CD4-positive, alpha-beta memory T cell (primary cell): ENCODE results near the gene RGMB. TPM values are rescaled to one million over a fixed set of nuclear protein-coding genes. Genes with fewer than 3 reads are reported as not detected.

Experiments
- CTCF ChIA-PET: fragments of 350-600 bp; sonication (Branson Sonifier 250); formaldehyde crosslinking; loops from one replicate; lab custom pipeline; 2021; ENCODE audit warnings: inconsistent platforms; ENCODE audit not compliant: partially characterized antibody; lab: Charles Lee
- POLR2A ChIA-PET: fragments of 350-600 bp; sonication (Branson Sonifier 250); formaldehyde crosslinking; loops from one replicate; lab custom pipeline; 2021; ENCODE audit not compliant: partially characterized antibody; lab: Charles Lee
- DNase-seq, 5 donors: peaks; one replicate each; pipeline versions ENCODE4 v3.0.0 to v3.0.0-alpha.2; 2020 to 2022; ENCODE audit warnings: mixed read lengths in 1 of 5
- H3K27ac ChIP-seq: one replicate; pipeline ENCODE4 v1.7.0; 2013; ENCODE audit warnings: low read depth, low read length
- H3K27me3 ChIP-seq: 2 replicates; pipeline ENCODE4 v1.7.0; 2013; ENCODE audit warnings: mild to moderate bottlenecking, low read length, moderate library complexity; ENCODE audit not compliant: insufficient read depth
- H3K36me3 ChIP-seq: 2 replicates; pipeline ENCODE4 v1.7.0; 2013; ENCODE audit warnings: mild to moderate bottlenecking, low read length, moderate library complexity; ENCODE audit not compliant: insufficient read depth
- H3K4me1 ChIP-seq: 2 replicates; pipeline ENCODE4 v1.7.0; 2013; ENCODE audit warnings: mild to moderate bottlenecking, low read length, moderate library complexity; ENCODE audit not compliant: insufficient read depth
- H3K4me3 ChIP-seq, 2 donors: one replicate each; pipeline ENCODE4 v1.7.0; 2013; ENCODE audit warnings: low read length in 2 of 2, mild to moderate bottlenecking in 1 of 2
- H3K9me3 ChIP-seq, 2 donors: one replicate each; pipeline ENCODE4 v1.7.0; 2013; ENCODE audit warnings: low read length in 2 of 2, control low read depth in 1 of 2; ENCODE audit not compliant: control insufficient read depth in 1 of 2
- H3K27ac Mint-ChIP-seq, 7 donors: one replicate each; pipeline ENCODE4 v1.8.0; 2020 to 2021; ENCODE audit warnings: mixed read lengths in 7 of 7, mild to moderate bottlenecking in 6 of 7, inconsistent platforms in 3 of 7, moderate library complexity in 3 of 7
- H3K27me3 Mint-ChIP-seq, 2 donors: one replicate each; pipeline ENCODE4 v1.8.0; 2020 to 2021; ENCODE audit warnings: mixed read lengths in 2 of 2
- H3K36me3 Mint-ChIP-seq, 2 donors: one replicate each; pipeline ENCODE4 v1.8.0; 2020 to 2021; ENCODE audit warnings: mixed read lengths in 2 of 2, inconsistent platforms in 1 of 2, mild to moderate bottlenecking in 1 of 2
- H3K4me1 Mint-ChIP-seq, 4 donors: one replicate each; pipeline ENCODE4 v1.8.0; 2020 to 2021; ENCODE audit warnings: mixed read lengths in 4 of 4, mild to moderate bottlenecking in 1 of 4
- H3K4me3 Mint-ChIP-seq, 8 donors: one replicate each; pipeline ENCODE4 v1.8.0; 2020 to 2021; ENCODE audit warnings: mixed read lengths in 8 of 8, mild to moderate bottlenecking in 7 of 8, moderate library complexity in 6 of 8, inconsistent platforms in 3 of 8
- H3K9me3 Mint-ChIP-seq, 8 donors: one replicate each; pipeline ENCODE4 v1.8.0; 2020 to 2021; ENCODE audit warnings: mixed read lengths in 8 of 8, mild to moderate bottlenecking in 5 of 8, inconsistent platforms in 3 of 8, moderate library complexity in 1 of 8
- intact Hi-C: fragments of 100-400 bp; cut with micrococcal nuclease; formaldehyde crosslinking; loops from one replicate; pipeline ENCODE4 v1.15.1; 2023
- polyA plus RNA-seq, 2 donors: library from polyadenylated mRNA; unstranded; fragments of 300-500 nt; fragmentation: Illumina TruSeq; gene quantifications; one replicate each; pipeline ENCODE4 v1.2.3, GENCODE V29; 2021
- total RNA-seq, 2 experiments: library from RNA; stranded (reverse); gene quantifications; one replicate each; pipeline ENCODE4 v1.2.3, GENCODE V29; 2021

The RGMB gene
- total and polyA plus RNA-seq, 4 experiments from 2014 or later = 5.4 to 17.0 (median 12.1) TPM

- H3K4me1 Mint-ChIP-seq = peaks cover 22 to 49% (median 26%) of the 10 kb centered on the region in 4 donors
- CTCF ChIA-PET = interaction anchor here (1.2 to 6.9 kb wide), 9 partner anchors 10 to 1587 kb away, joined by 3 to 97 read pairs (median 34); no protein-coding TSS in a partner anchor
- no peak overlapping the region for H3K27ac ChIP-seq
Measured at GRCh38 chr5:98767581-98767980, 5.9 kb upstream of the RGMB start.

GRCh38 chr5:98768160-98768959 lies 5.1 kb upstream of the RGMB start:
- Histone ChIP-seq H3K4me3 (peak overlapping the region; percentile 44 to 52), H3K36me3 (no peaks in the 10 kb centered on the region), H3K9me3 (no peaks in the 10 kb centered on the region), H3K27ac (no peak overlapping the region), H3K4me1 (peaks cover 37% of the 10 kb centered on the region), H3K27me3 (peaks cover 21% of the 10 kb centered on the region)
- POLR2A ChIA-PET = interaction anchor here (0.6 to 1.2 kb wide), 4 partner anchors 9 to 1585 kb away, joined by 3 to 6 read pairs (median 3); partner anchors contain the start of gene RIOK2
- Mint-ChIP-seq H3K4me1 (peaks cover 25 to 57% (median 30%) of the 10 kb centered on the region in 4 donors), H3K36me3 (peaks cover 0 to 11% of the 10 kb centered on the region in 2 donors), H3K27me3 (peaks cover 24 to 26% of the 10 kb centered on the region in 2 donors), H3K4me3 (peak overlapping the region; percentile 87 to 98 (median 92)), H3K9me3 (peaks cover 0 to 6% (median 0%) of the 10 kb centered on the region in 8 donors), H3K27ac (peak overlapping the region in 6 of 7 donors; percentile 5 to 85 (median 52))
- CTCF ChIA-PET = interaction anchor here (0.9 to 6.9 kb wide), 23 partner anchors 8 to 1899 kb away, joined by 3 to 97 read pairs (median 7); partner anchors contain the start of gene RIOK2
- DNase-seq = peak; percentile 29 to 43 (median 37)
- intact Hi-C loops = no loop called here

More at GRCh38 chr5:98767581-98767980, 5.9 kb upstream of the RGMB start:
- DNase-seq = no peak
- peaks cover 0 to 7% of the 10 kb centered on the region in 2 donors for H3K36me3 Mint-ChIP-seq
- H3K4me1 ChIP-seq = peaks cover 30% of the 10 kb centered on the region
- H3K36me3 ChIP-seq = no peaks in the 10 kb centered on the region
- peaks cover 24 to 29% of the 10 kb centered on the region in 2 donors for H3K27me3 Mint-ChIP-seq
- H3K4me3 Mint-ChIP-seq = peak overlapping the region in 2 of 8 donors; percentile 8 to 30
- intact Hi-C loops = no loop called here
- H3K27me3 ChIP-seq = peaks cover 21% of the 10 kb centered on the region
- peaks cover 0 to 6% (median 0%) of the 10 kb centered on the region in 8 donors for H3K9me3 Mint-ChIP-seq
- H3K27ac Mint-ChIP-seq = peak overlapping the region in 1 of 7 donors; percentile 31
- POLR2A ChIA-PET = interaction anchor here (0.5 to 1.2 kb wide), 3 partner anchors 10 to 1838 kb away, joined by 3 to 6 read pairs (median 3); no protein-coding TSS in a partner anchor
- no peak overlapping the region for H3K4me3 ChIP-seq
- no peaks in the 10 kb centered on the region for H3K9me3 ChIP-seq

GRCh38 chr5:98768960-98769209 lies 4.6 kb upstream of the RGMB start:
- intact Hi-C loops = no loop called here
- peaks cover 0 to 6% (median 0%) of the 10 kb centered on the region in 8 donors for H3K9me3 Mint-ChIP-seq
- peaks cover 25 to 59% (median 30%) of the 10 kb centered on the region in 4 donors for H3K4me1 Mint-ChIP-seq
- H3K27me3 Mint-ChIP-seq = peaks cover 23 to 24% of the 10 kb centered on the region in 2 donors
- peaks cover 37% of the 10 kb centered on the region for H3K4me1 ChIP-seq
- ChIA-PET POLR2A (interaction anchor here (0.8 to 1.2 kb wide), 3 partner anchors 9 to 1585 kb away, joined by 3 to 6 read pairs (median 3); partner anchors contain the start of gene RIOK2), CTCF (interaction anchor here (0.9 to 6.9 kb wide), 21 partner anchors 9 to 1900 kb away, joined by 3 to 97 read pairs (median 7); partner anchors contain the start of gene RIOK2)
- peaks cover 0 to 11% of the 10 kb centered on the region in 2 donors for H3K36me3 Mint-ChIP-seq
- peak overlapping the region; percentile 6 for H3K27ac ChIP-seq
- peaks cover 21% of the 10 kb centered on the region for H3K27me3 ChIP-seq
- H3K27ac Mint-ChIP-seq = peak overlapping the region in 1 of 7 donors; percentile 33
- DNase-seq = no peak
- H3K4me3 ChIP-seq = peak overlapping the region; percentile 44 to 52
- H3K9me3 ChIP-seq = no peaks in the 10 kb centered on the region
- no peaks in the 10 kb centered on the region for H3K36me3 ChIP-seq
- H3K4me3 Mint-ChIP-seq = peak overlapping the region; percentile 88 to 99 (median 94)

GRCh38 chr5:98769210-98769958 lies 4.1 kb upstream of the RGMB start:
- peak; percentile 31 to 60 (median 40) for DNase-seq
- H3K27me3 ChIP-seq = peaks cover 21% of the 10 kb centered on the region
- peak overlapping the region; percentile 6 for H3K27ac ChIP-seq
- Mint-ChIP-seq H3K27ac (peak overlapping the region in 5 of 7 donors; percentile 59 to 91 (median 77)), H3K36me3 (peaks cover 0 to 13% of the 10 kb centered on the region in 2 donors), H3K4me3 (peak overlapping the region; percentile 88 to 99 (median 94)), H3K27me3 (peaks cover 20% of the 10 kb centered on the region in 2 donors), H3K4me1 (peaks cover 25 to 61% (median 31%) of the 10 kb centered on the region in 4 donors), H3K9me3 (peaks cover 0 to 6% (median 0%) of the 10 kb centered on the region in 8 donors)
- ChIA-PET CTCF (interaction anchor here (0.9 to 6.9 kb wide), 25 partner anchors 9 to 1900 kb away, joined by 3 to 97 read pairs (median 7); partner anchors contain the start of gene RIOK2), POLR2A (interaction anchor here (0.8 to 1.5 kb wide), 4 partner anchors 10 to 1586 kb away, joined by 3 to 4 read pairs (median 3); partner anchors contain the start of gene RIOK2)
- H3K4me3 ChIP-seq = peak overlapping the region; percentile 45 to 52
- H3K9me3 ChIP-seq = no peaks in the 10 kb centered on the region
- intact Hi-C loops = no loop called here
- H3K4me1 ChIP-seq = peaks cover 37% of the 10 kb centered on the region
- H3K36me3 ChIP-seq = no peaks in the 10 kb centered on the region

GRCh38 chr5:98769959-98770208 lies 3.6 kb upstream of the RGMB start:
- ChIA-PET CTCF (interaction anchor here (1.1 to 6.9 kb wide), 15 partner anchors 8 to 1589 kb away, joined by 3 to 97 read pairs (median 9); no protein-coding TSS in a partner anchor), POLR2A (interaction anchor here (1.5 to 1.9 kb wide), 3 partner anchors 9 to 160 kb away, joined by 3 to 9 read pairs (median 4); partner anchors contain the start of gene CHD1)
- Histone ChIP-seq H3K36me3 (no peaks in the 10 kb centered on the region), H3K9me3 (no peaks in the 10 kb centered on the region), H3K27ac (peak overlapping the region; percentile 22), H3K4me1 (peaks cover 39% of the 10 kb centered on the region), H3K4me3 (peak overlapping the region; percentile 43 to 52), H3K27me3 (peaks cover 21% of the 10 kb centered on the region)
- H3K4me1 Mint-ChIP-seq = peaks cover 30 to 66% (median 35%) of the 10 kb centered on the region in 4 donors
- H3K9me3 Mint-ChIP-seq = peaks cover 0 to 4% (median 0%) of the 10 kb centered on the region in 8 donors
- peaks cover 16 to 17% of the 10 kb centered on the region in 2 donors for H3K27me3 Mint-ChIP-seq
- intact Hi-C loops = loop anchor here (2.0 to 10.0 kb wide), 4 partner anchors 315 to 1963 kb away; partner anchors contain the start of genes ERAP1 and FAM174A
- peak overlapping the region; percentile 88 to 99 (median 94) for H3K4me3 Mint-ChIP-seq
- DNase-seq = no peak
- peak overlapping the region; percentile 34 to 91 (median 64) for H3K27ac Mint-ChIP-seq
- peaks cover 0 to 16% of the 10 kb centered on the region in 2 donors for H3K36me3 Mint-ChIP-seq

GRCh38 chr5:98770209-98770910 lies 3.1 kb upstream of the RGMB start:
- Mint-ChIP-seq H3K36me3 (peaks cover 0 to 16% of the 10 kb centered on the region in 2 donors), H3K9me3 (peaks cover 0 to 4% (median 0%) of the 10 kb centered on the region in 8 donors), H3K27ac (peak overlapping the region; percentile 75 to 91 (median 89)), H3K27me3 (peaks cover 15 to 16% of the 10 kb centered on the region in 2 donors), H3K4me3 (peak overlapping the region; percentile 88 to 99 (median 94)), H3K4me1 (peaks cover 33 to 71% (median 40%) of the 10 kb centered on the region in 4 donors)
- H3K36me3 ChIP-seq = no peaks in the 10 kb centered on the region
- intact Hi-C loops = loop anchor here (2.0 to 10.0 kb wide), 4 partner anchors 316 to 1963 kb away; partner anchors contain the start of genes ERAP1 and FAM174A
- peaks cover 18% of the 10 kb centered on the region for H3K27me3 ChIP-seq
- H3K27ac ChIP-seq = peak overlapping the region; percentile 22
- ChIA-PET POLR2A (interaction anchor here (1.5 to 1.9 kb wide), 3 partner anchors 9 to 159 kb away, joined by 3 to 9 read pairs (median 4); partner anchors contain the start of gene CHD1), CTCF (interaction anchor here (0.6 to 6.9 kb wide), 21 partner anchors 10 to 1590 kb away, joined by 3 to 97 read pairs (median 4); partner anchors contain the start of gene RIOK2)
- no peaks in the 10 kb centered on the region for H3K9me3 ChIP-seq
- peak in 4 of 5 donors; percentile 20 to 52 (median 24) for DNase-seq
- H3K4me1 ChIP-seq = peaks cover 43% of the 10 kb centered on the region
- H3K4me3 ChIP-seq = peak overlapping the region; percentile 43 to 52
